ENCODE data around the gene FAHD1. TPM values are rescaled to one million over a fixed set of nuclear protein-coding genes. Genes with fewer than 3 reads are reported as not detected.

Gene FAHD1
- total and polyA plus RNA-seq, 9 of the 15 experiments (the other 6 are each of a cell fraction or from before 2014, with no cell fraction given) = 2.2 to 20.9 (median 10.7) TPM

- TF ChIP-seq REST (IDR thresholded peaks at IDR 0.05; ENCODE audit: borderline replicate concordance) (peak; percentile 77), REST (CRISPR knock-in tag; IDR thresholded peaks at IDR 0.05; ENCODE audit: low read depth) (no peak), ZBTB7A (IDR thresholded peaks at IDR 0.05; ENCODE audit: borderline replicate concordance, control insufficient read depth, low read depth, low read length) (0 out of 2 replicates have a peak, but pooled peaks have one; percentile 27), MYC (IDR thresholded peaks at IDR 0.05; ENCODE audit: low read depth, low read length) (peak; percentile 75), MYC (CRISPR knock-in tag; IDR thresholded peaks at IDR 0.05; ENCODE audit: borderline replicate concordance, low read depth) (no peak), SIN3A (IDR thresholded peaks at IDR 0.05; ENCODE audit: borderline replicate concordance in 2 of 2, control insufficient read depth in 1 of 2, low read depth in 2 of 2, low read length in 2 of 2) (peak; percentile 35 to 77; a peak in 2 of 4 replicates), HIVEP1 (CRISPR knock-in tag; IDR thresholded peaks at IDR 0.05) (no peak), RAD21 (CRISPR knock-in tag; conservative IDR thresholded peaks at IDR 0.05 in 1 of 2, IDR thresholded peaks at IDR 0.05 in 1 of 2) (peak; percentile 64 to 85), SOX6 (IDR thresholded peaks at IDR 0.05) (peak; percentile 49; the same call in 1 of the 2 replicates), RBM14 (IDR thresholded peaks at IDR 0.05; ENCODE audit: borderline replicate concordance, insufficient read depth, low read depth, low read length) (no peak), ATF7 (IDR thresholded peaks at IDR 0.05) (peak; percentile 20; the same call in 1 of the 2 replicates), PRDM10 (IDR thresholded peaks at IDR 0.05; ENCODE audit: partially characterized antibody) (no peak), MYNN (IDR thresholded peaks at IDR 0.05) (peak; percentile 38; the same call in 1 of the 2 replicates), MYNN (CRISPR knock-in tag; IDR thresholded peaks at IDR 0.05) (no peak), ZNF785 (CRISPR knock-in tag; IDR thresholded peaks at IDR 0.05) (no peak)
- TF ChIP-seq, protein P1, sequence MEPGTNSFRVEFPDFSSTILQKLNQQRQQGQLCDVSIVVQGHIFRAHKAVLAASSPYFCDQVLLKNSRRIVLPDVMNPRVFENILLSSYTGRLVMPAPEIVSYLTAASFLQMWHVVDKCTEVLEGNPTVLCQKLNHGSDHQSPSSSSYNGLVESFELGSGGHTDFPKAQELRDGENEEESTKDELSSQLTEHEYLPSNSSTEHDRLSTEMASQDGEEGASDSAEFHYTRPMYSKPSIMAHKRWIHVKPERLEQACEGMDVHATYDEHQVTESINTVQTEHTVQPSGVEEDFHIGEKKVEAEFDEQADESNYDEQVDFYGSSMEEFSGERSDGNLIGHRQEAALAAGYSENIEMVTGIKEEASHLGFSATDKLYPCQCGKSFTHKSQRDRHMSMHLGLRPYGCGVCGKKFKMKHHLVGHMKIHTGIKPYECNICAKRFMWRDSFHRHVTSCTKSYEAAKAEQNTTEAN (CRISPR knock-in tag; IDR thresholded peaks at IDR 0.05) = no peak
Measured at GRCh38 chr16:1812732-1813163, 14.3 kb upstream of the FAHD1 start (continued).

All from K562 (cell line).